Measurements from ENCODE around the gene TP53. TPM values are rescaled to one million over a fixed set of nuclear protein-coding genes. Genes with fewer than 3 reads are reported as not detected.
A peak's percentile ranks its signal among the peaks of the same experiment; 100 is the strongest.

Gene TP53
- total and polyA plus RNA-seq, 2 of the 4 experiments (the other 2 are of a cell fraction) = 31.2 to 48.5 TPM

- WGBS, 2 experiments (ENCODE audit: extremely low coverage in 2 of 2, insufficient read length in 1 of 2) = 33% methylated on average over 6 of the region's 16 CpGs; no CpG with 5 or more reads in 1 of the 2 experiments
- BruUV-seq (replicated peaks) = no TSS peak
- CTCF ChIA-PET = no interaction called here
- DNase-seq = peak; percentile 44
- Histone ChIP-seq H3K56ac (ENCODE audit: extremely low read depth, insufficient read depth, low read length) (no peak overlapping the region), H4K91ac (ENCODE audit: insufficient read depth, low read depth, low read length) (no peak overlapping the region), H3K9me1 (ENCODE audit: insufficient read depth, low read length) (no peaks in the 10 kb centered on the region), H2BK5ac (ENCODE audit: low read depth, low read length, poor library complexity, severe bottlenecking) (no peak overlapping the region), H4K20me1 (ENCODE audit: insufficient read depth, low read length) (no peaks in the 10 kb centered on the region; the same call in none of the 2 replicates), H3K79me1 (ENCODE audit: low read depth in 1 of 2, low read length in 2 of 2) (no peaks in the 10 kb centered on the region), H2BK15ac (ENCODE audit: low read depth, low read length) (no peak overlapping the region), H3K23ac (ENCODE audit: low read depth, low read length) (no peak overlapping the region), H3K4me1 (ENCODE audit: control insufficient read depth, insufficient read depth, low read length) (peaks cover 6% of the 10 kb centered on the region; the same call in 1 of the 2 replicates), H3K9me3 (ENCODE audit: control insufficient read depth, insufficient read depth, low read length) (no peaks in the 10 kb centered on the region; the same call in 1 of the 2 replicates), H3K4me3 (ENCODE audit: insufficient read depth, low read depth, low read length) (no peak overlapping the region), H2AFZ (replicated peaks; ENCODE audit: low read length, poor library complexity) (no peak overlapping the region), H3K14ac (replicated peaks; ENCODE audit: low read depth, low read length) (no peak overlapping the region), H3K4me2 (ENCODE audit: low read depth, low read length) (no peak overlapping the region), H2AK5ac (ENCODE audit: low read depth, low read length) (no peak overlapping the region), H4K5ac (ENCODE audit: low read depth, low read length) (no peak overlapping the region), H3K27me3 (ENCODE audit: control insufficient read depth, insufficient read depth, low read length) (peaks cover 54% of the 10 kb centered on the region), H2BK20ac (ENCODE audit: low read depth, low read length) (no peak overlapping the region), H4K8ac (ENCODE audit: low read depth in 2 of 2, low read length in 2 of 2) (no peak overlapping the region), H2AK9ac (replicated peaks; ENCODE audit: low read depth, low read length, poor library complexity) (no peak overlapping the region), H3K4ac (ENCODE audit: low read depth, low read length) (no peak overlapping the region), H3K18ac (ENCODE audit: low read depth, low read length) (no peak overlapping the region), H2BK120ac (ENCODE audit: low read depth, low read length) (no peak overlapping the region), H3K9ac (ENCODE audit: low read depth, low read length) (no peak overlapping the region), H3K36me3 (ENCODE audit: control insufficient read depth, insufficient read depth, low read length) (no peaks in the 10 kb centered on the region), H3K27ac (ENCODE audit: insufficient read depth, low read length) (no peak overlapping the region)
- dilution Hi-C loops (cut with HindIII; ENCODE audit: low sequenced_read_pairs, unreplicated experiment) = no loop called here
- ATAC-seq (ENCODE audit: low read depth) = peak; percentile 26; the same call in 1 of the 2 replicates
- TF ChIP-seq MAZ (IDR thresholded peaks at IDR 0.05; ENCODE audit: borderline replicate concordance, low read depth, low read length) (peak; percentile 93), RCOR1 (IDR thresholded peaks at IDR 0.05; ENCODE audit: insufficient replicate concordance, low read length) (no peak)
- intact Hi-C loops (cut with micrococcal nuclease) = no loop called here
- POLR2A ChIA-PET (ENCODE audit: unreplicated experiment) = interaction anchor here (0.5 kb wide), 1 partner anchor 48 kb away, joined by 4 read pairs; no protein-coding TSS in a partner anchor
- in situ Hi-C loops (cut with MboI; ENCODE audit: low sequenced_read_pairs) = no loop called here
These were observed 32.3 kb downstream of the TP53 start for GRCh38 chr17:7654832-7655540.
